Vagina (tissue), 2 donors: ENCODE results near the gene KLRC1. TPM values are rescaled to one million over a fixed set of nuclear protein-coding genes. Genes with fewer than 3 reads are reported as not detected.

Experiments used
- DNase-seq, 2 donors: peaks; one replicate each; pipeline ENCODE4 v3.0.0-alpha.2; 2017; ENCODE audit errors: extremely low spot score in 2 of 2
- H3K27ac ChIP-seq: fragments of 200-600 bp; sonication (generic); one replicate; pipeline ENCODE4 v1.5.1; 2019
- H3K27me3 ChIP-seq: fragments of 200-600 bp; sonication (generic); one replicate; pipeline ENCODE4 v1.5.1; 2019
- H3K36me3 ChIP-seq, 2 donors: fragments of 200-600 bp; sonication (generic); one replicate each; pipeline ENCODE4 v1.5.1; 2017 to 2019
- H3K4me1 ChIP-seq: fragments of 200-600 bp; sonication (generic); one replicate; pipeline ENCODE4 v1.5.1; 2019
- H3K4me3 ChIP-seq, 2 donors: fragments of 200-600 bp; sonication (generic); 1 replicate in 1 of 2; 2 replicates in 1 of 2; pipeline ENCODE4 v1.5.1; 2016 to 2019
- H3K9me3 ChIP-seq: fragments of 200-600 bp; sonication (generic); one replicate; pipeline ENCODE4 v1.5.1; 2019
- CTCF ChIP-seq, 3 experiments: fragments of 450-650 bp in 2 of 3; fragments of 200-600 bp in 1 of 3; sonication (generic) in 1 of 3; IDR thresholded peaks; one replicate each; pipeline ENCODE4 v1.5.1; 2017 to 2019; ENCODE audit warnings: antibody characterized with exemption in 3 of 3, mild to moderate bottlenecking in 2 of 3, moderate library complexity in 2 of 3
- POLR2A ChIP-seq, 2 donors: fragments of 450-650 bp; IDR thresholded peaks; one replicate each; pipeline ENCODE4 v1.6.1; 2017; ENCODE audit warnings: antibody characterized with exemption in 2 of 2, mild to moderate bottlenecking in 2 of 2, moderate library complexity in 2 of 2
- POLR2AphosphoS5 ChIP-seq, 2 donors: sonication (generic); formaldehyde crosslinking; IDR thresholded peaks; one replicate each; pipeline ENCODE4 v1.9.0; 2017; ENCODE audit warnings: antibody characterized with exemption in 2 of 2, mild to moderate bottlenecking in 2 of 2, low read depth in 1 of 2; ENCODE audit not compliant: insufficient read depth in 1 of 2
- intact Hi-C: fragments of 100-400 bp; cut with DNase I; formaldehyde crosslinking; loops from one replicate; pipeline ENCODE4 v1.15.1; 2023
- total RNA-seq: library from RNA; depleted of rRNA; stranded (reverse); fragments of >200 nt; gene quantifications from one replicate; pipeline ENCODE4 v1.2.3, GENCODE V29; 2016

Gene KLRC1
- total RNA-seq, 1 donor from 2014 or later: 1.5 TPM

DNA sequence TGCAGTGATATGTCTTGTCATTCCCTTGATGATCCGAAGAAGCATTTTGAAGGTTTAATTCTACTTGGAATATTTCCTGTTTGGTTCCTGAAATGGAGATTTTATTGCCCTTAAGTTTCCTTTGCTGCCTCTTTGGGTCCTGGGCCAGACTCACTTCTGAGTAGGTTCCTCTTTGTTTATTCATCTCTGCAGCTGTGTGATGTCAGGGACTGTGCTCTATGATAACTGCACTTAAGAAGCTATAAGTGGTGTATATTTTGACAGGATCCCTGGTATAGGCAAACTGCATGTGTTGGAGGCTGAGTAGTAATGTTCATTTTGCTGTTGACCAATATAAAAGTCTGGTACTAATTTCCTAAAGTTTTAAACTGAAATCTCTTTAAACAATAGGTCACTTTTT, 43.8 kb downstream of the KLRC1 start, which contains the start of gene KLRC4:
Gene KLRC4 (minus strand): TSS at position 366 of the 400 bp plus-strand sequence. CDS start 182 bp downstream, at position 184.
- Histone ChIP-seq H3K36me3 (no peaks in the 10 kb centered on the region), H3K27me3 (no peaks in the 10 kb centered on the region), H3K9me3 (no peaks in the 10 kb centered on the region), H3K27ac (no peak within 1 kb of the TSS), H3K4me1 (no peaks in the 10 kb centered on the region), H3K4me3 (no peak within 1 kb of the TSS)
- intact Hi-C loops: no loop called here
- DNase-seq: no peak
- no peak for TF ChIP-seq POLR2A (IDR thresholded peaks at IDR 0.05)
- TF ChIP-seq POLR2AphosphoS5 (IDR thresholded peaks at IDR 0.05; ENCODE audit: insufficient read depth in 1 of 2, low read depth in 1 of 2): no peak
- no peak for TF ChIP-seq CTCF (IDR thresholded peaks at IDR 0.05)

GRCh38 chr12:10408842-10409241, 44.3 kb downstream of the KLRC1 start:
- H3K9me3 ChIP-seq: no peaks in the 10 kb centered on the region
- no peak overlapping the region for H3K27ac ChIP-seq
- H3K27me3 ChIP-seq: no peaks in the 10 kb centered on the region
- H3K4me3 ChIP-seq: no peak overlapping the region
- no peak for DNase-seq
- H3K36me3 ChIP-seq: no peaks in the 10 kb centered on the region
- no peaks in the 10 kb centered on the region for H3K4me1 ChIP-seq
- intact Hi-C loops: no loop called here
- TF ChIP-seq CTCF (IDR thresholded peaks at IDR 0.05) (no peak), POLR2AphosphoS5 (IDR thresholded peaks at IDR 0.05; ENCODE audit: insufficient read depth in 1 of 2, low read depth in 1 of 2) (no peak), POLR2A (IDR thresholded peaks at IDR 0.05) (no peak)

DNA sequence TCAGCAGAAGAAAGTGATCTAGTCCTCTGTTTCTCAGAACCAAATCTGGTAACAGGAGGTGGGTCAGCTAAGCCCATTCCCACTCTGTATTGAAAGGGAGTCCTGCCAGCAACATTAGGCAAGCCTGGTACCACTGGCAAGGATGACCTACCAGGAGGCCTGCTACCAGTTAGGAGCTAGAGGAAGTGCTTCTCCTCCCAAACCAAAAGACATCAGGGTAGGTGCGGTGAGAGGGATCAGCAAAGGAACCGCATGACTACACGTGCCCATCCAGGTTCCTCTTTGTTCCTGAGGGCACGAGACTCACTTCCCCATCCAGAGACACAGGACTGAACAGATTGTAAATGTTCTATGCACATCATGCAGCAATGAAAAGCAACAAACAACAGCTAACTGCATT, 46.5 kb downstream of the KLRC1 start:
- Histone ChIP-seq H3K4me1 (no peaks in the 10 kb centered on the region), H3K27me3 (no peaks in the 10 kb centered on the region), H3K4me3 (no peak overlapping the region), H3K9me3 (no peaks in the 10 kb centered on the region), H3K27ac (no peak overlapping the region), H3K36me3 (no peaks in the 10 kb centered on the region)
- no peak for TF ChIP-seq POLR2AphosphoS5 (IDR thresholded peaks at IDR 0.05; ENCODE audit: insufficient read depth in 1 of 2, low read depth in 1 of 2)
- TF ChIP-seq CTCF (IDR thresholded peaks at IDR 0.05): no peak
- no peak for TF ChIP-seq POLR2A (IDR thresholded peaks at IDR 0.05)
- intact Hi-C loops: no loop called here
- DNase-seq: no peak

GRCh38 chr12:10405294-10405693, 47.9 kb downstream of the KLRC1 start:
- intact Hi-C loops: no loop called here
- TF ChIP-seq CTCF (IDR thresholded peaks at IDR 0.05): no peak
- no peak for TF ChIP-seq POLR2AphosphoS5 (IDR thresholded peaks at IDR 0.05; ENCODE audit: insufficient read depth in 1 of 2, low read depth in 1 of 2)
- no peak for TF ChIP-seq POLR2A (IDR thresholded peaks at IDR 0.05)
- Histone ChIP-seq H3K4me3 (no peak overlapping the region), H3K27ac (no peak overlapping the region), H3K9me3 (no peaks in the 10 kb centered on the region), H3K36me3 (no peaks in the 10 kb centered on the region), H3K4me1 (no peaks in the 10 kb centered on the region), H3K27me3 (no peaks in the 10 kb centered on the region)
- DNase-seq: no peak

GRCh38 chr12:10404798-10405197, 48.4 kb downstream of the KLRC1 start:
- no peak overlapping the region for H3K27ac ChIP-seq
- DNase-seq: no peak
- intact Hi-C loops: no loop called here
- H3K4me3 ChIP-seq: no peak overlapping the region
- TF ChIP-seq POLR2AphosphoS5 (IDR thresholded peaks at IDR 0.05; ENCODE audit: insufficient read depth in 1 of 2, low read depth in 1 of 2) (no peak), POLR2A (IDR thresholded peaks at IDR 0.05) (no peak), CTCF (IDR thresholded peaks at IDR 0.05) (no peak)
- no peaks in the 10 kb centered on the region for H3K4me1 ChIP-seq
- H3K36me3 ChIP-seq: no peaks in the 10 kb centered on the region
- no peaks in the 10 kb centered on the region for H3K27me3 ChIP-seq
- no peaks in the 10 kb centered on the region for H3K9me3 ChIP-seq
